Posterior vena cava (tissue), 2 donors: ENCODE data around the gene NCOA1. TPM values are rescaled to one million over a fixed set of nuclear protein-coding genes. Genes with fewer than 3 reads are reported as not detected.

Experiments
- DNase-seq: peaks from one replicate; pipeline ENCODE4 v3.0.0-alpha.2; 2020; ENCODE audit warnings: low spot score
- intact Hi-C, 2 donors: fragments of 100-400 bp; cut with DNase I; formaldehyde crosslinking; loops; one replicate each; pipeline versions ENCODE4 v1.14.1 to v1.14.2; 2022 to 2023
- total RNA-seq, 2 donors: library from RNA; stranded (reverse); fragmentation: NEBNext Ultra II Directional; extraction: Animal tissue kit (Norgen Biotek cat#: 25700); gene quantifications; one replicate each; pipeline ENCODE4 v1.2.1, GENCODE V29; 2021
- donor health status: DM: yes; HTN: yes; CAD: no.
- donor health status: DM: yes; HTN: yes; CAD: no.

NCOA1 gene
- total RNA-seq, 2 donors from 2014 or later: 43.0 to 43.3 TPM

GRCh38 chr2:24497685-24498084, 6.6 kb downstream of the NCOA1 start:
- DNase-seq: no peak
- intact Hi-C loops: no loop called here

GRCh38 chr2:24498121-24498520, 7.1 kb downstream of the NCOA1 start:
- intact Hi-C loops: no loop called here
- no peak for DNase-seq

- no peak for DNase-seq
- intact Hi-C loops: no loop called here
Observed at GRCh38 chr2:24501813-24502212, 10.8 kb downstream of the NCOA1 start.

- intact Hi-C loops: no loop called here
- no peak for DNase-seq
Observed at GRCh38 chr2:24505534-24506275, 14.7 kb downstream of the NCOA1 start.

- intact Hi-C loops: no loop called here
- DNase-seq: no peak
Observed at GRCh38 chr2:24507549-24507948, 16.5 kb downstream of the NCOA1 start.

- no peak for DNase-seq
- intact Hi-C loops: no loop called here
Observed at GRCh38 chr2:24508878-24509277, 17.8 kb downstream of the NCOA1 start.

- no peak for DNase-seq
- intact Hi-C loops: no loop called here
Observed at GRCh38 chr2:24509425-24509824, 18.4 kb downstream of the NCOA1 start.

- DNase-seq: no peak
- intact Hi-C loops: no loop called here
Observed at GRCh38 chr2:24509840-24510239, 18.8 kb downstream of the NCOA1 start.

- no peak for DNase-seq
- intact Hi-C loops: no loop called here
Observed at GRCh38 chr2:24510771-24511170, 19.7 kb downstream of the NCOA1 start.

GRCh38 chr2:24511198-24511597, 20.1 kb downstream of the NCOA1 start:
- intact Hi-C loops: no loop called here

GRCh38 chr2:24511894-24512293, 20.8 kb downstream of the NCOA1 start:
- DNase-seq: no peak
- intact Hi-C loops: no loop called here

More at GRCh38 chr2:24511198-24511597, 20.1 kb downstream of the NCOA1 start:
- DNase-seq: no peak

GRCh38 chr2:24512404-24512803, 21.4 kb downstream of the NCOA1 start:
- intact Hi-C loops: no loop called here
- DNase-seq: no peak

GRCh38 chr2:24512831-24513230, 21.8 kb downstream of the NCOA1 start:
- no peak for DNase-seq
- intact Hi-C loops: no loop called here

- intact Hi-C loops: no loop called here
Observed at GRCh38 chr2:24513281-24514071, 22.4 kb downstream of the NCOA1 start.

GRCh38 chr2:24514820-24515219, 23.8 kb downstream of the NCOA1 start:
- no peak for DNase-seq
- intact Hi-C loops: no loop called here

More at GRCh38 chr2:24513281-24514071, 22.4 kb downstream of the NCOA1 start:
- no peak for DNase-seq

- DNase-seq: no peak
- intact Hi-C loops: no loop called here
Observed at GRCh38 chr2:24515335-24515734, 24.3 kb downstream of the NCOA1 start.

- no peak for DNase-seq
- intact Hi-C loops: no loop called here
Observed at GRCh38 chr2:24515831-24516230, 24.8 kb downstream of the NCOA1 start.

GRCh38 chr2:24517247-24517646, 26.2 kb downstream of the NCOA1 start:
- no peak for DNase-seq
- intact Hi-C loops: no loop called here

GRCh38 chr2:24520175-24520574, 29.1 kb downstream of the NCOA1 start:
- no peak for DNase-seq
- intact Hi-C loops: no loop called here

- intact Hi-C loops: no loop called here
- DNase-seq: no peak
Observed at GRCh38 chr2:24521162-24521857, 30.3 kb downstream of the NCOA1 start.
